HG03103 (cell line): Measurements from ENCODE around the gene DCC.

Experiments
- ATAC-seq: cut with Tn5 transposase; IDR thresholded peaks from one replicate; pipeline ENCODE4 v1.9.1; 2021; ENCODE audit warnings: low read depth; ENCODE audit not compliant: unreplicated experiment

The DCC gene

DNA sequence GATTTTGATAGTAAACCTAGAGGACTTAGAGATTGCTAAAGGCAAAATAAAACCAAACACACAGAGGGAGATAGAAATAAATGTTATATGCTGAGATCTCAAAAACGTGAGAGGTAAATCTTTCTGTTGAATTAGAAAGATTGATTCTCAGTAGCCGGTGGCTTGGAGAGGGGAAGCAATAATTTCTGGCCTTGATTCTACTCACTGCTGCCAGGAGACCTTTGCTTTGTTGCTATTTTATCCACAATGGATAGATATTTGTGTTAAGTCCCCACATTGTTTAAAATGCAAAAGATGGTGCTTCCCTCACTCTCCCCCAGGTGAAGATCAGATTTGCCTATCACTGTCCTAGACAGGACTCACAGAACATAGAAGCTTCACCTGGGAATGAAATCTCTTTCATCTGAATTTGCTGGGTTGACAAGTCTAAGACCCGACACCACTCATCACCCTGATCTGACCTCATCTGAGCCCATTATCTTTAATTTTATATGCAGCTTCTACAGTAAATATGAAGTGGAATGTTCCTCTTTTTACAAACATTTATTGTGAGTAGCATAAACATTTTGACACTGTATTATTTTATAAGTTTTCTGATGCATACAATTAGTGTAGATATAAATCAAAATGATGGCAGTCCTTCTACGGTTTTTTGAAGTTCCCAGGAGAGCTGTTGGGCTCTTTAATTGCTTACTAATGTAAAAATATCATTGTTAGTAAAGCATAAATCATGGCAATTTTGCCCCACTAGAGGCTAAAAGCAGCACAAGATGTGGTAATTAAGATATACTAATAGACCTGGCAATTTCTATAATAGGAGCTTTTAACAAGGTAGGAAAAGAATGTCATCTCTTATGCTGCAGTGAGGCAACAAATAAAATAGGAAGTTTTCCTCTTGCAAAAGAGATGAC is 149.7 kb downstream of the DCC start:
- ATAC-seq: no peak

DNA sequence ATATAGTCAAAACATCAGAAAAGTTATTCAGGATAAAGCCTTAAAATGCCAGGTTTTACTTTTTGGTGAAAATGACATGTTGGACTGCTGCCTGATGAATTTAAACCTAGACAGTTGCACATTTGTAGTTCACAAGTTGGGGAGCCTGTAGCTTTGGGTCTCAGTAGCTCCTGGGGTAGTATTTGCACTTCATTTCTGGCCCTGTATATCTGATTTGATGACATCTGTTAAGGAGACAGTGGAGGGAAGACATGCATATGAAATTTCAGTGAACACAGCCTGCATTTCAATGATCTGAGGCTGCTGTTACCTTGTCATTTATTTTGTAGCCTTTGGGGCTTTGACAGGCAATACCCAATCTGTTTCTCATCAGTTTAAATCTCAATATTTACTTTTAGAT is 156.4 kb downstream of the DCC start:
- no peak for ATAC-seq

DNA sequence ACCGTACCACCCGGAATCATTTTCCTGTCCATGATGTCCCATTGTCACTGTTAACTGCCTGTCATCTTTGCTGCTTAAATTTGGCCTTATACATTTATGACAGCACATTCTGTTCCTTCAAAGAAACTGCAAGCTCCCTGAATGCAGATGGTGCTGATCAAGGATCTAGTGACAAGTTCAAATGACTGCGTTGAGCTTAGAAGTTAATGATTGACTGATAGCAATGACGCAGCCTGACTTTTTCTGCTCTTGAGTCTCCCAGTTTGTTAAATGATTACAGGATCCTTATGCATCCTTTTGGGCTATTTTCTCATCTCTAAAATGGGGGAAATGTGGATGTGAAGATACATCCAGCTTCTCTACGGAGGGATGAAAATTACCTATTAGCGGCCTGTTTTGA is 159.0 kb downstream of the DCC start:
- ATAC-seq: no peak

DNA sequence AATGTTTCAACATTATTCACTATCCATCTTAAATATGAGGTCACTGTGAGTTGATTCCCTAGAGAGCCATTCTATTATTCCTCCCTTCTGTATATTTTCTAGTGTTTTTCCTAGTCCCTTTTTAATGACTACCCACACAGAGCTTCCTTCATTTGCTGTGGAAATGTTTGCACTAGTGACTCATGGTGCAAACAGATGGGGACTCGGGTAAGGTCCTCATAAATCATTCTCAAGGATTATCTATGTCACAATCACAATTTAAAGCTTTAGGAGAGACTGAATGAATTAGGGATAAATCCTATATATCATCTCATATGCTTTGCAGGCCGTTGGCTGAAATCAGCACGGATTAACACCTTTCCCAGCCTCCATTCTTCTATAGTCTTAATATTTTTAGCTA is 159.6 kb downstream of the DCC start:
- ATAC-seq: no peak

DNA sequence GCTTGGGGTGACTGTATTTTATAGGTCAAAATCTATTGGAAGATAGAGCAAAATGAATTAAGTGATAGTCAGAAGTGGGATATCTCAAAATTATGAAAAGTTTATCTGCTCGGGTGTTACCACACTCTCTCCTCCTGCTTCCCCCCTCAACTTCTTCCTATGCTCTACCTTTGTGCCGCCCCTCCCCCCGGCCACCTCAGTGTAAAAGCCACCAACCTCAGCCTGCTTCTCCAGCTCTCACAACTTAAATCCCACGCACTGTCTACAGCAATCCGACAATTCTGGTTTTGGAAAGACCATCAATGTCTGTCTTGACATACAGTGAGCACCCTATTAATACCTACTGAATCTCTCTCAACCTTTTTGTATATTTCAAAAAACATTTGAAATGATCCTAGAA is 164.6 kb downstream of the DCC start:
- ATAC-seq: no peak

DNA sequence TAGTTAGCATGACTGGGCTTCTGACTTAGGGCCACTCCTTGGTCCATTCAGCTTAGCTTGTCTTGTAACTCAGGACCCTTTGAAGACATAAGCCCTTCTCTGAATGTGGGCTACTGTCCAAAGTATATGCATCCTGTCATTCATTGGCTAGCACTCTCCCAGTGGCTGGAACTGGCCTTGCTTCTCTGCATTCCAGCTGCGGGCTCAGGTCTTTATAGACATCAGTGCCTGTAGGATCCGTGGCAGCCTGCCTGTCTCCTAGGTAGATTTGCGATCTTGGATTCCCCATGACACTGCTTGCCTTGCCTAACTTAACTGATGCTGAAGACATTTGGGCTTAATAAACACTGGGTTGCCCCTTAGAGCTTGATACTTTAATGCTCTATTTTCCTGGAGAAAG is 170.1 kb downstream of the DCC start:
- ATAC-seq: no peak

DNA sequence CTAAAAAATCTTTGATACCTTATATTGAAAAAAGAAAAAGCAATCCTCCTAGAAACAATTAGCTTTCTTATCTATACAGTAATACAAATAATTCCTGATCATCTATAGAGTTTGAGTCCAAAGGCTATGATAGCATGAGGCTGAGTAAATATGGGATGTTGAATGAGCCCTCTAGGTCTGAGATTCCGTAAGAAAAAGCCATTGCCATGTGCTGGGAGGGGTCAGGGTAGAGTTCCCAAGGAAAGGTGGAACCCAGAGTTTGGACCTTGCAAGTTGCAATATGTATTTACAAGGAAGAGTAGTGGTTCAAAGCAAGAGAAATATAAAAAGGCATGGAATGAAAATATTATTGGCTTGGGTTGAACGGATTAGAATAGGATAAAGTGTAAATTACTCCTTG is 178.1 kb downstream of the DCC start:
- ATAC-seq: no peak

DNA sequence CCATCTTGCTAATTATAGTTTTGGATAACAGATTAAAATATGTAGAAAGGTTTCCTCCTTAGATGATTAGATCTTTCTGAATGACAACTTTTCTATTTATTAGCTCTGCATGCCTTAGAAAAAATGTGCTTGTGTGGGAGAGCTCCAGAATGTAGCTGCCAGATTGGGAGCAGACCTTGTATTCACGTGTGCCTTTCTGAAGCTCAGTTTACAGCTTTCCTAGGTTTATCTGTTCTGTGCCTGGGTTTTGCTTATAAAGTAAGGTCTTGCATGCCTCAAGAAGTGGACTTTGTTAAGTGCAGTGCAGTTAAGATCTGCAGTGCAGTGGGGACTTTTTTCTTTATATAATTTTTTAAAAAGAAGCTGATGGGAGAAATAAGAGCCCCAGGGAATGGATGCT is 179.0 kb downstream of the DCC start:
- ATAC-seq: no peak

DNA sequence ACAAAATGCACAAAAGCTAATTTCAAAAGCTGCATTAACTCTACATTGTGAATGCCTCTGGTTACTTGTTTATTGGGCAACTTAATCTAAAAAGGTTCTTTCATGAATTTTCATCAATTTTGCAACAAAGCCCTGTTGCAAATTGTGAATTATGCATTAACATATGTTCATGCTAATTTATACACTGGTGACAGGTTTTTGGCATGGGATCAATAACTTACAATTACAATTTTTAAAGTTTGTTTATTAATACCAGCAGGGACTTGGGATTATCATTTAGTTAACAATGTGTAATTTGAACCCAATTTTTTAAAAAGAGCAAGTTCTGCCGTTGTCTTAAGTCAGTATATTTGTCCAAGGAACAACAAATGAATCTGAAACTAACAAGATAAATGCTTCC is 183.6 kb downstream of the DCC start:
- no peak for ATAC-seq

DNA sequence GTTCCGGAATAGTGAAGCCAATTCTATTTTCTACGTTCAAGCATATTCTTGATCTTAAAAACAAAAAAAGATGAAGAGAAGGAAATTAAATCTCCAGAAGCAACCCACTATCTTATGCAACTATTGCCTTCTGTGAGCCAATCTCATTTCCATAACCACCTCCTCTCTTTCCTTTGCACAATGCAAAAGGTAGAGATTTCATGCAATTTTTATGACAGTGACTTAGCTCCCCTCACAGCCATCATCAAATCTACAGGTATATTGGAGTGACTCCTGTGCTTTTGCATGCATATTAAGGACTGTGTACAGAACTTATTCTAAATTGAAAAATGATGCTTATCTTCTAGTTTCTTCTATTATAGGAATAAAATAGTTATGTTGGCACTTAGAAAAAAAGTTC is 191.8 kb downstream of the DCC start:
- no peak for ATAC-seq

DNA sequence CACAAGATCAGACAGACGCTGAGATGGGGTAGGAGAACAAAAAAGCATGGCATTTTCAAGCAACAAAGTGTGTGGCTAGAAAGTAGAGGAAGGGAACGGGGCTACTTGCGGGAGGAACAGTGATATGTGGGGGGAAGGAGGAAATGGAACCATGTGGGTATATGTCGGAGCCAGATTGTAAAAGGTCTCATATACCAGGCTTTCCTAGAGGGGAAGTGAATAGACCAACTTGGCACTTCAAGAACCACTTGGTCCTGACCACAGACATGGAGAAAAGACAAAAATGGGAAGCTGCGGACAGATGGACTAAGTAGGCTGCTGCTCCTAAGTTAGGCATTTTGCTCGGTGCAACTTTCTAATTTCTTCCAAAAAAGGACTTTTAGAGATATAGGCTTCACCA is 196.0 kb downstream of the DCC start:
- ATAC-seq: no peak

DNA sequence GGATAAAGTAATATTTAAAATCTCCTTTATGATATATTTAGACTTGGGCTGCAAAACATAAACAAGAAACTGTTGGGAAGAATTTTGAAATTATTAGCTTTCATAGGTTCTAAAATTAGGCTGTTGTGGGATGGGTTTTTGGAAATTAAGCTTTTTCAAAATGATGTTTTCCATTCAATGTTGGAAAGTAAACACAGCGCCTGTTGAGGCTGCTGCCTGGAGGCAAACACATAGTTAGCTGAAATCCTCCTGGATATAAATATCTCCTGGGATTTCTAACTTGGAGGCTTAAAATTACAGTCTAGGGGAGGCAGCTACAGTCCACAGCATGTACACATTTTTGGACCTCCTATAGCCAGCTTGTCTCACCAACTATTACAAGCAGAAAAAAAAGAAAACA is 197.3 kb downstream of the DCC start:
- no peak for ATAC-seq

DNA sequence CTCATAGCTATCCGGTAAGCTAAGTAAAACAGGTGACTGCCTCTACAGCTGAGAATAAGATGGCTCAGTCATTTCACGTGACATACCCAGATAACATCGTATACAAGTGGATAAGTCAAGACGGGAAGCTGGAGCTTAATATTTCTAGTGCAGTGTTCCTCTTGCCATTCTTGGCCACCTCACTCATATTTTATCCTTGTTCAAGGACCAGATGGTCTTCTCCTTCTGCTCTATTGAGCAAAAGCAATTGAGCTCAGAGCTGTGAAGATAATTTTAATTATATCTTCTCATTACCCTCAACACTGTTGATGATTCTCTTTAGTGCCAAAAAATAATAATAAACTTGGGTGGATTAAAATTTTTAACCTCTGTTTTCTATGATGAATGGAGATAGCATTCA is 201.1 kb downstream of the DCC start:
- no peak for ATAC-seq

DNA sequence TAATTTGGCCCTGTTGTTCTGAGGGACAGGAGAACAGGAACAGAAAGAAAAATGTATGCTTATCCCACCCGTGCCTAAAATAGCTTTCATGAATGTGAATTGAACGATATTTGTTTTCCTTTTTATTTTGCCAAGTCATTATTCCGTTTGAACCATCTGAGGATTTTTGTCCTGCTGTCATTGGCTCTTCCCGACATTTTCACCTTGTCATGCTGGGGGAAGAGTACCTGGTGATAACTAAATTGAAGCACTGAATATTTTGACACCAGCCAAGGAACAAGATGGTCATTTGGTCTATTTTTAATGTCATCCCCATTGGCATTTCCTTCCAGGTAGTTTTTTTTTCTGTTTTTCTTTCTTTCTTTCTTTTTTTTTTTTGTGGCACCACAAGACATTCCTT is 204.1 kb downstream of the DCC start:
- no peak for ATAC-seq

DNA sequence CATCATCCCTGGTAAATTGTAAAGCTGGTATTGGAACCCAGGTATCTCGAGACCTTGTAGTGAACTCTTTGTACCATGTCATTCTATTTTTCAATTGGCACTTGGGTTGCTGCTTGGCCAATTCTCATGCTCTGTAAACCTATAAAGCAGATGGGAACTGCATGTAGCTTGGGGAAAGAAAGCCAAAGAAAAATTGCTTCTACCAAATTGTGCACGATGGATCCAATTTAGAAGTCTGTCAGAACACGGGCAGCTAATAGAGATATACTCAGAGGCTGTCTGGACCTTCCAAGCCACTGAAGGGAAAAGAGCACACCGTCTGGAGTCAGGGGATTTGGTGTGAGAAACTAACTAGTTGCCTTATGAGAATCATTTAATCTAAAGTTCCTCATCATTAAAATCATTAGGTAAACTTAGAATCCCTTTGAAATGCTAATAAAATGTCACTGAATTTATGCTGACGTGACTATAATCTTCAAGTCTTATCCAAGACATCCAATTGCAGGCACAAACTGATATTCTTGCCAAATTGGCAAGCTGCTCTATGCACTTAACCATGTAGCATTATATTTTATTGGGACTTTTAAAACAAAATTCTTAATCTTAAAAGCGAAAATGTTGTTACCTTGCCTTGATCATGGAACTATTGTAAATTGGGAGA is 206.8 kb downstream of the DCC start:
- ATAC-seq: no peak

DNA sequence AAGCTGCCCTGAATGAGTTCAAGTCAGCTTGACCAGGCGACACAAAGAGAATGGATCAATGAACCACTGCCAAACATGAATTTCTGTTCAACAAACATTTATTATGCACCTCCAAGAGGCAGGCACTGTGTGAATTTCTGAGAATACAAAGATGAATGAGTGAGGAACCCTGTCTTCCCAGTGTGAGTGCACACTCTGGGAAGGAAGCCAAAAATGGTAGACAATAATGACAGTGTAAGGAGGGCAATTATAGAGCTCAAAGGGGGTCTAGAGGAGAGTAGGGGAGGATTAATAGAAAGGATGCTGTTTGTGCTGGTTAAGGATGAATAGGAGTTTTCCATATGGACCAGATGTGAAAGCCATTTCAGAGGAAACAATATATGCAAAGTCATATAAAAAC is 213.4 kb downstream of the DCC start:
- ATAC-seq: no peak

DNA sequence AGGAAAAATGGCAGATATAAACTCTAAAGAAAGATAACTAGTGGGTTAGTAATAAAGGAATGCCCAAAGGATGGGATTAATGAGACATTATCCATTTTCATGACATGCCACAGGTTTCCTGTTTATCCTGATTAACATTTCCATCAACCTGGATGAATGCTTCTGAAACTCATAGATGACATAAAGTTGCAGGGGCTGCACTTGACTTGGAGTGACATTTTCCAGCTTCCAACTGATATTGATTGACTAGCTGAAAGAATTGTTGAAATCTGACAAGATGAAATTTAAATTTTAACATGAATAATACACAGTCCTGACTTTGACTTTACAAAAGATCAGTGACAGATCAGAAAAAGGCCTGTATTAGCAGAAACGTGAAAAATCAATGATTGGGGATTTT is 214.2 kb downstream of the DCC start:
- no peak for ATAC-seq

DNA sequence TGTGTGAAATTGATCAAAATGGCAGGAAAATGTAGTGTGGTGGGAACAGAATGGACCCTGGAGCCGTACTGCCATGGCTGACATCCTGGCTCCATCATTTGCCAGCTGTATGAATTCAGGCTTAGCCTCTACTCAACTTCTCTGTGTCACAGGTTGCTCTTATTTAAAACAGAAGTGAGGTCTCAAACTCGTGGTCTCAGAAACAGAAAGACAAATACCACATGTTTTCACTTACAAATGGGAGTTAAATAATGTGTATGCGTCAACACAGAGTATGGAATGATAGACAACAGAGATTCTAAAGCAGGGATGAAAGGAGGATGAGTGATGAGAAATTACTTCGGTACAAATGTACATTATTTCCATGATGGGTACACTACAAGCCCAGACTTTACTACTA is 227.4 kb downstream of the DCC start:
- ATAC-seq: no peak

DNA sequence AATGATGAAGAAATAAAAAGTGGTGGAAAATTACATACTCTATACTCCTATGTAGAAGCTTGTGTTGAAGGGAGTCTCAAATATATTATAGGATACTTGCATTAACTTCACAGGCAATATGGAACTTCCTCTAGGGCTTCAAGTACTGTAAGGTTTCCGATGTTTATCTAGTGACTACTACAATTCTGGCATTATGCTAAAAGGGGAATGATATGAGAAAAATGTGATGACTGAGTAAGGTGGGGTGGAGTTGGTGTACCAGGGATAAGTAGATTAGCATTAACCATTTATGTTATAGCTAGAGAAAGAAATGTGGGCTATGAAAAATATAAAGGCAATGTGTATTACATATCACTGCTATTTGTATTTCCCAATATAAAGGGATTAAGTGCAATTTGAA is 229.5 kb downstream of the DCC start:
- ATAC-seq: no peak

DNA sequence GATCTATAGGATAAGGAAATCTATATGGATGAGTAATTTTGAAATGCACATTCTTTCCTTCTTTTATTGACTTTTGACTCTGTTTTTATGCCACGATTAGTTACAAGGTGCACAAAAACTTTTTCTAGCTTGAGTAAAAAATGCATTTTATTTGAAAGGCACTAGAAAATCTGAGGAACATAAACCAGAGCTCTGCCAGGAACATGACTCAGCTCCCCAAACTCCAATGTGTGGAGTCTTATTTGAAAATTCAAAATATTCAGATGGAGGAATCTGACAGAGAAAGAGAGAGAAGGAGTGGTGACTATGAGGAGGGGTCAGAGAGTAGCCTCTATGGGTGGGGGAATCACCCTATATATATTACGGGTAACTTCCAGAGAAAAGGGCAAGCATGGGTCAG is 231.0 kb downstream of the DCC start:
- ATAC-seq: no peak

DNA sequence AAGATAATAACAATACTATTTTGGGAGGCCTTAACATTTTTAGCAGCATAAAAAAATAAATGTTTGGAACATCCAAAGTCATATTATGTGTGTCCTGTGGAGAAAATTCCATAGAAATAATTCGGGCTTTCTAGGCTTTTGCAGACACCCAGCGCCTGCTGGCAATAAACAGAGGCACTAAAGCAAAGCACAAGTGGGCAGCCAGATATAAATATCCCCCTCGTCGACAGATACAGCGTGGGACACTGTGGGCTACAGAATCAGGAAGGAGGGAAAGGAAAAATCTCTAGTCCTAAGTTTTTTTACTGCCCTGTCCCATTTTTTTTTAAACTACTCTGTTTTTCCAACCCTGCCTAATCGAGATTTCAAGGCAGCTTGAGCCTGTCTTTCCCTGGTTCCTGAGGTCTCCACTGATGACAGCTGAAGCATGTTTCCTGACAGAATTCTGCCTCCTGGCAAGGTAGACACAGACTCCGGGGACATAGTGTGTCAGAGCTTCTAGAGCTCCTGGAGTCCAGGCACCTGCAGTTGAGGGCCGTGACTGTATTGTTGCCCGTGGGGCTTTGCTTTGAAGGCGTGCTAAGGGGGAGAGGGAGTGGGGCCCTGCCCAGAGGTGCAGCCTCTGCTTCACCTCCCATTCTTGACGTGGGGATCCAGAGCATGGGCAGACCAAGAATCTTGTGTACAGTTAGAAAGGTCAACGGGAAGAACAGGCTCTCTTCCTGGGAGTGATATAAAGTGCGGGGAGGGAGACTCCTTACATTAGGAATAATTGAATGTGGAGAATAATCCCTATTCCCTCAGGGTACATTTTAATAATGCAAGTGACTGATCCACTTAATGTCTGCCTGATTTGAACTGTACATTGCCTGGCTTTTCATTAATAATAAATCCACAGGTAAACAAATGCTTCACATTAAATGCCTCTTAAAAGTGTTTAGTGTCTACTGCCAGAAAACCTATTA is 232.3 kb downstream of the DCC start:
- no peak for ATAC-seq
